HepG2 (cell line): Measurements from ENCODE around the gene GFOD1. TPM values are rescaled to one million over a fixed set of nuclear protein-coding genes. Genes with fewer than 3 reads are reported as not detected.

Experiments used
- FOSL1 ChIP-seq: sonication (generic); formaldehyde crosslinking; IDR thresholded peaks from 2 replicates; pipeline ENCODE4 v1.9.0; 2021; ENCODE audit warnings: missing genetic modification reagents, borderline replicate concordance
- IKZF4 ChIP-seq: sonication (generic); formaldehyde crosslinking; IDR thresholded peaks from 2 replicates; pipeline ENCODE4 v1.5.1; 2020; ENCODE audit warnings: borderline replicate concordance, mild to moderate bottlenecking, low read depth, missing genetic modification reagents; ENCODE audit errors: not compliant biosample characterization
- NR2F6 ChIP-seq, 2 experiments: IDR thresholded peaks; 2 replicates each; pipeline ENCODE4 v1.6.1; 2016; ENCODE audit warnings: antibody characterized with exemption in 1 of 2, mild to moderate bottlenecking in 1 of 2
- NRL ChIP-seq: sonication (generic); formaldehyde crosslinking; IDR thresholded peaks from 2 replicates; pipeline ENCODE4 v1.5.0; 2020; ENCODE audit warnings: missing genetic modification reagents, mild to moderate bottlenecking, moderate library complexity, borderline replicate concordance
- RORA ChIP-seq: sonication (generic); formaldehyde crosslinking; IDR thresholded peaks from 2 replicates; pipeline ENCODE4 v1.5.0; 2020; ENCODE audit warnings: mild to moderate bottlenecking, missing genetic modification reagents, moderate library complexity
- RXRA ChIP-seq: sonication (generic); formaldehyde crosslinking; IDR thresholded peaks from 2 replicates; pipeline ENCODE4 v1.5.1; 2020; ENCODE audit warnings: missing genetic modification reagents
- SRSF9 ChIP-seq: fragments of 200-400 bp; formaldehyde crosslinking; IDR thresholded peaks from 2 replicates; pipeline ENCODE4 v1.6.1; 2018; ENCODE audit warnings: borderline replicate concordance, mild to moderate bottlenecking, low read depth, low read length; ENCODE audit not compliant: insufficient read depth, poor library complexity, severe bottlenecking
- ZBTB10 ChIP-seq: sonication (generic); formaldehyde crosslinking; IDR thresholded peaks from 2 replicates; pipeline ENCODE4 v1.4.0; 2020; ENCODE audit warnings: missing genetic modification reagents, borderline replicate concordance
- ZFAT ChIP-seq: sonication (generic); formaldehyde crosslinking; conservative IDR thresholded peaks from 2 replicates; pipeline ENCODE4 v1.8.1; 2023; ENCODE audit warnings: missing genetic modification reagents, inconsistent platforms
- ZKSCAN8 ChIP-seq: IDR thresholded peaks from 2 replicates; pipeline ENCODE4 v1.6.1; 2016; ENCODE audit warnings: borderline replicate concordance, missing genetic modification reagents, missing compliant biosample characterization
- ZNF382 ChIP-seq: sonication (generic); formaldehyde crosslinking; IDR thresholded peaks from 2 replicates; pipeline ENCODE4 v1.5.0; 2020; ENCODE audit warnings: missing genetic modification reagents, mild to moderate bottlenecking, borderline replicate concordance
- ZNF570 ChIP-seq: sonication (generic); formaldehyde crosslinking; IDR thresholded peaks from 2 replicates; pipeline ENCODE4 v1.4.0; 2020; ENCODE audit warnings: mild to moderate bottlenecking, missing genetic modification reagents, borderline replicate concordance
- ZNF605 ChIP-seq: sonication (generic); formaldehyde crosslinking; IDR thresholded peaks from 2 replicates; pipeline ENCODE4 v1.8.0; 2022; ENCODE audit warnings: mild to moderate bottlenecking, missing genetic modification reagents
- ZNF609 ChIP-seq: sonication (generic); formaldehyde crosslinking; IDR thresholded peaks from 2 replicates; pipeline ENCODE4 v1.4.0; 2020; ENCODE audit warnings: mild to moderate bottlenecking, missing genetic modification reagents, borderline replicate concordance
- ZNF724P ChIP-seq: sonication (generic); formaldehyde crosslinking; IDR thresholded peaks from 2 replicates; pipeline ENCODE4 v1.8.0; 2022; ENCODE audit warnings: missing genetic modification reagents, borderline replicate concordance
- polyA plus RNA-seq, 8 experiments: library from polyadenylated mRNA; depleted of rRNA in 3 of 8; stranded (reverse) in 7 of 8; unstranded in 1 of 8; fragments of >200 nt; fragmentation: Illumina TruSeq in 4 of 8; extraction: Trizol in 4 of 8; gene quantifications; 2 replicates each; pipeline versions ENCODE4 v1.2.1 to v1.2.3, GENCODE V29; 2011 to 2016; ENCODE audit warnings: low read depth in 4 of 8, missing spikeins in 1 of 8, mixed read lengths in 1 of 8; ENCODE audit not compliant: insufficient read depth in 1 of 8
- total RNA-seq, 5 experiments: library from RNA; depleted of rRNA; stranded (reverse); fragments of >200 nt; fragmentation: Illumina TruSeq; extraction: Trizol; gene quantifications; 2 replicates each; pipeline ENCODE4 v1.2.3, GENCODE V29; 2016; ENCODE audit warnings: low read depth in 1 of 5
- TF ChIP-seq, protein P1 (sequence below): sonication (generic); formaldehyde crosslinking; IDR thresholded peaks from 2 replicates; pipeline ENCODE4 v1.8.0; 2022; ENCODE audit warnings: mild to moderate bottlenecking, missing genetic modification reagents, moderate library complexity
- TF ChIP-seq, protein P2 (sequence below): sonication (generic); formaldehyde crosslinking; IDR thresholded peaks from 2 replicates; pipeline ENCODE4 v1.5.0; 2020; ENCODE audit warnings: missing genetic modification reagents
- TF ChIP-seq, protein P3 (sequence below): sonication (generic); formaldehyde crosslinking; IDR thresholded peaks from 2 replicates; pipeline ENCODE4 v1.8.0; 2022; ENCODE audit warnings: missing genetic modification reagents, mild to moderate bottlenecking, borderline replicate concordance

The GFOD1 gene
- total and polyA plus RNA-seq, 2 of the 13 experiments (the other 11 are each of a cell fraction or from before 2014, with no cell fraction given), result 1.9 to 6.4 TPM

DNA sequence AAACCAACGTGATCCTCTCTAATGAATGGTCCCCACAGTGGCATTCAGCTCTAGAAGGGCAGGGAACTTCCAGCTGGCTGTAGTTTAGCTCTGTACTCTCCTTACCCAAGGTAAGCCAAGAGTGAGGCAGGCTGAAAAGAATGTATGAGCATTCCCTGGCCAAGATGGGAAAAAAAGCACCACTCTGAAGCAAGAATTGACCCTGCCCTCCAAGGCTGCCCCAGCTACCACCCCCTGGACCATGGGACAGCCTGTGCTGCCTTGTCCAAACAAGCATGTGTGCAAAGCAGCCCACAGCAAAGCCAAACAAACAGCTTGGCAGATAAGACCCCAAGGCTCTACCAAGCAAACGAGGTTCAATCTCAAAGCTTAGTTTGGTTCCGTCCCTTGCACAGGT lies 73.9 kb downstream of the GFOD1 start (continued):
- peak; percentile 13; the same call in 1 of the 2 replicates for TF ChIP-seq ZNF605 (CRISPR knock-in tag)
- no peak for TF ChIP-seq SRSF9
- peak; percentile 78; the same call in 1 of the 2 replicates for TF ChIP-seq ZNF609
- peak; percentile 87 for TF ChIP-seq NR2F6 (IDR thresholded peaks at IDR 0.05)
- peak; percentile 87 for TF ChIP-seq NR2F6 (CRISPR knock-in tag; IDR thresholded peaks at IDR 0.05)
- no peak for TF ChIP-seq ZNF382 (CRISPR knock-in tag)
- TF ChIP-seq, protein P1, sequence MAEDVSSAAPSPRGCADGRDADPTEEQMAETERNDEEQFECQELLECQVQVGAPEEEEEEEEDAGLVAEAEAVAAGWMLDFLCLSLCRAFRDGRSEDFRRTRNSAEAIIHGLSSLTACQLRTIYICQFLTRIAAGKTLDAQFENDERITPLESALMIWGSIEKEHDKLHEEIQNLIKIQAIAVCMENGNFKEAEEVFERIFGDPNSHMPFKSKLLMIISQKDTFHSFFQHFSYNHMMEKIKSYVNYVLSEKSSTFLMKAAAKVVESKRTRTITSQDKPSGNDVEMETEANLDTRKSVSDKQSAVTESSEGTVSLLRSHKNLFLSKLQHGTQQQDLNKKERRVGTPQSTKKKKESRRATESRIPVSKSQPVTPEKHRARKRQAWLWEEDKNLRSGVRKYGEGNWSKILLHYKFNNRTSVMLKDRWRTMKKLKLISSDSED (CRISPR knock-in tag), result no peak
- TF ChIP-seq NRL (CRISPR knock-in tag), result no peak
- TF ChIP-seq ZNF570 (CRISPR knock-in tag), result no peak
- TF ChIP-seq RXRA (CRISPR knock-in tag), result peak; percentile 89
- TF ChIP-seq RORA (CRISPR knock-in tag), result no peak
- TF ChIP-seq, protein P2, sequence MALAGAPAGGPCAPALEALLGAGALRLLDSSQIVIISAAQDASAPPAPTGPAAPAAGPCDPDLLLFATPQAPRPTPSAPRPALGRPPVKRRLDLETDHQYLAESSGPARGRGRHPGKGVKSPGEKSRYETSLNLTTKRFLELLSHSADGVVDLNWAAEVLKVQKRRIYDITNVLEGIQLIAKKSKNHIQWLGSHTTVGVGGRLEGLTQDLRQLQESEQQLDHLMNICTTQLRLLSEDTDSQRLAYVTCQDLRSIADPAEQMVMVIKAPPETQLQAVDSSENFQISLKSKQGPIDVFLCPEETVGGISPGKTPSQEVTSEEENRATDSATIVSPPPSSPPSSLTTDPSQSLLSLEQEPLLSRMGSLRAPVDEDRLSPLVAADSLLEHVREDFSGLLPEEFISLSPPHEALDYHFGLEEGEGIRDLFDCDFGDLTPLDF (CRISPR knock-in tag), result no peak
- no peak for TF ChIP-seq FOSL1 (CRISPR knock-in tag)
- TF ChIP-seq ZBTB10 (CRISPR knock-in tag), result 0 out of 2 replicates have a peak, but pooled peaks have one; percentile 47
- TF ChIP-seq ZFAT (CRISPR knock-in tag), result no peak
- TF ChIP-seq, protein P3, sequence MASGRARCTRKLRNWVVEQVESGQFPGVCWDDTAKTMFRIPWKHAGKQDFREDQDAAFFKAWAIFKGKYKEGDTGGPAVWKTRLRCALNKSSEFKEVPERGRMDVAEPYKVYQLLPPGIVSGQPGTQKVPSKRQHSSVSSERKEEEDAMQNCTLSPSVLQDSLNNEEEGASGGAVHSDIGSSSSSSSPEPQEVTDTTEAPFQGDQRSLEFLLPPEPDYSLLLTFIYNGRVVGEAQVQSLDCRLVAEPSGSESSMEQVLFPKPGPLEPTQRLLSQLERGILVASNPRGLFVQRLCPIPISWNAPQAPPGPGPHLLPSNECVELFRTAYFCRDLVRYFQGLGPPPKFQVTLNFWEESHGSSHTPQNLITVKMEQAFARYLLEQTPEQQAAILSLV (CRISPR knock-in tag), result no peak
- no peak for TF ChIP-seq ZNF724P (CRISPR knock-in tag)
- peak; percentile 65; the same call in 1 of the 2 replicates for TF ChIP-seq ZKSCAN8
- TF ChIP-seq IKZF4, result no peak
